H9 (cell line): ENCODE results near the gene MICAL3. TPM values are rescaled to one million over a fixed set of nuclear protein-coding genes. Genes with fewer than 3 reads are reported as not detected.

Source experiments
- DNase-seq: peaks from one replicate; pipeline ENCODE4 v3.0.0-alpha.2; 2017
- H2AFZ ChIP-seq: one replicate; pipeline ENCODE4 v1.6.1; 2013; ENCODE audit warnings: mild to moderate bottlenecking, low read length, control low read depth, moderate library complexity
- H2AK5ac ChIP-seq: 2 replicates; pipeline ENCODE4 v1.6.1; 2013; ENCODE audit warnings: low read length, control low read depth, mixed read lengths; ENCODE audit not compliant: insufficient read length
- H2BK120ac ChIP-seq: one replicate; pipeline ENCODE4 v1.6.1; 2013; ENCODE audit warnings: low read depth, mild to moderate bottlenecking, low read length, control low read depth, inconsistent platforms; ENCODE audit not compliant: poor library complexity, severe bottlenecking
- H2BK12ac ChIP-seq: 2 replicates; pipeline ENCODE4 v1.6.1; 2013; ENCODE audit warnings: low read length, control low read depth, mixed read lengths, low read depth; ENCODE audit not compliant: insufficient read length
- H2BK15ac ChIP-seq: 2 replicates; pipeline ENCODE4 v1.6.1; 2013; ENCODE audit warnings: low read depth, low read length, control low read depth
- H2BK20ac ChIP-seq: one replicate; pipeline ENCODE4 v1.6.1; 2013; ENCODE audit warnings: low read depth, mild to moderate bottlenecking, low read length, control low read depth, inconsistent platforms; ENCODE audit not compliant: poor library complexity, severe bottlenecking
- H2BK5ac ChIP-seq: 2 replicates; pipeline ENCODE4 v1.6.1; 2013; ENCODE audit warnings: low read length, control low read depth, mixed read lengths; ENCODE audit not compliant: insufficient read length
- H3K14ac ChIP-seq: 2 replicates; pipeline ENCODE4 v1.6.1; 2013; ENCODE audit warnings: low read length, control low read depth; ENCODE audit not compliant: insufficient read depth
- H3K18ac ChIP-seq: 2 replicates; pipeline ENCODE4 v1.6.1; 2013; ENCODE audit warnings: low read depth, mild to moderate bottlenecking, mixed read lengths, low read length, control low read depth; ENCODE audit not compliant: insufficient read length
- H3K23ac ChIP-seq: 2 replicates; pipeline ENCODE4 v1.6.1; 2013; ENCODE audit warnings: low read length, control low read depth, mixed read lengths, low read depth; ENCODE audit not compliant: insufficient read length
- H3K23me2 ChIP-seq: 2 replicates; pipeline ENCODE4 v1.6.1; 2013; ENCODE audit warnings: low read depth, mild to moderate bottlenecking, mixed read lengths, low read length, control low read depth; ENCODE audit not compliant: insufficient read length, poor library complexity, severe bottlenecking
- H3K27ac ChIP-seq: 2 replicates; pipeline ENCODE4 v1.5.1; 2013; ENCODE audit warnings: low read length, control low read depth, mixed read lengths, low read depth; ENCODE audit not compliant: insufficient read length
- H3K27me3 ChIP-seq: 2 replicates; pipeline ENCODE4 v1.6.1; 2013; ENCODE audit warnings: low read length, control low read depth, inconsistent platforms; ENCODE audit not compliant: insufficient read depth
- H3K4ac ChIP-seq: 2 replicates; pipeline ENCODE4 v1.6.1; 2013; ENCODE audit warnings: low read depth, mild to moderate bottlenecking, control low read depth, inconsistent platforms, low read length, moderate library complexity
- H3K4me1 ChIP-seq: 2 replicates; pipeline ENCODE4 v1.6.1; 2013; ENCODE audit warnings: low read length, control low read depth, inconsistent platforms; ENCODE audit not compliant: insufficient read depth
- H3K4me2 ChIP-seq: 2 replicates; pipeline ENCODE4 v1.6.1; 2013; ENCODE audit warnings: low read length, control low read depth, mixed read lengths; ENCODE audit not compliant: insufficient read length, insufficient read depth
- H3K56ac ChIP-seq: 2 replicates; pipeline ENCODE4 v1.6.1; 2013; ENCODE audit warnings: low read depth, mild to moderate bottlenecking, mixed read lengths, low read length, control low read depth; ENCODE audit not compliant: insufficient read length
- H3K79me1 ChIP-seq: 2 replicates; pipeline ENCODE4 v1.6.1; 2013; ENCODE audit warnings: low read depth, mild to moderate bottlenecking, moderate library complexity, low read length, control low read depth, inconsistent platforms; ENCODE audit not compliant: insufficient read depth, poor library complexity, severe bottlenecking
- H3K79me2 ChIP-seq: 2 replicates; pipeline ENCODE4 v1.6.1; 2013; ENCODE audit warnings: low read length, control low read depth, inconsistent platforms; ENCODE audit not compliant: insufficient read depth
- H3K9ac ChIP-seq: 2 replicates; pipeline ENCODE4 v1.6.1; 2013; ENCODE audit warnings: low read length, control low read depth, mixed read lengths; ENCODE audit not compliant: insufficient read length; ENCODE audit errors: extremely low read depth
- H3K9me3 ChIP-seq: one replicate; pipeline ENCODE4 v1.6.1; 2013; ENCODE audit warnings: low read depth, low read length, inconsistent platforms; ENCODE audit not compliant: control insufficient read depth
- H3T11ph ChIP-seq: one replicate; pipeline ENCODE4 v1.6.1; 2013; ENCODE audit warnings: mild to moderate bottlenecking, low read length, control low read depth, inconsistent platforms
- H4K20me1 ChIP-seq: one replicate; pipeline ENCODE4 v1.6.1; 2013; ENCODE audit not compliant: control insufficient read depth, insufficient read length, insufficient read depth
- H4K5ac ChIP-seq: 2 replicates; pipeline ENCODE4 v1.6.1; 2013; ENCODE audit warnings: low read depth, mild to moderate bottlenecking, mixed read lengths, low read length, control low read depth; ENCODE audit not compliant: insufficient read length
- H4K8ac ChIP-seq: replicated peaks from 2 replicates; pipeline ENCODE4 v1.6.1; 2013; ENCODE audit warnings: low read length, control low read depth, mixed read lengths, low read depth; ENCODE audit not compliant: insufficient read length
- H4K91ac ChIP-seq: 2 replicates; pipeline ENCODE4 v1.6.1; 2013; ENCODE audit warnings: low read depth, mild to moderate bottlenecking, moderate library complexity, mixed read lengths, low read length, control low read depth; ENCODE audit not compliant: insufficient read length
- H3K27ac Mint-ChIP-seq, 3 experiments: 2 replicates in 2 of 3; 3 replicates in 1 of 3; pipeline ENCODE4 v1.8.0; 2020 to 2021; ENCODE audit warnings: mixed read lengths in 3 of 3, mild to moderate bottlenecking in 1 of 3, moderate library complexity in 1 of 3
- H3K27me3 Mint-ChIP-seq: 2 replicates; pipeline ENCODE4 v1.8.0; 2021; ENCODE audit warnings: low read depth, mild to moderate bottlenecking, moderate library complexity, mixed read lengths
- H3K36me3 Mint-ChIP-seq, 3 experiments: 2 replicates in 2 of 3; 3 replicates in 1 of 3; pipeline ENCODE4 v1.8.0; 2020 to 2021; ENCODE audit warnings: low read depth in 3 of 3, mixed read lengths in 3 of 3; ENCODE audit not compliant: insufficient read depth in 1 of 3
- H3K4me1 Mint-ChIP-seq, 2 experiments: 2 replicates each; pipeline ENCODE4 v1.8.0; 2020; ENCODE audit warnings: mixed read lengths in 2 of 2
- H3K4me3 Mint-ChIP-seq, 2 experiments: 2 replicates in 1 of 2; 3 replicates in 1 of 2; pipeline ENCODE4 v1.8.0; 2020 to 2021; ENCODE audit warnings: mild to moderate bottlenecking in 2 of 2, mixed read lengths in 2 of 2, moderate library complexity in 1 of 2
- H3K9me3 Mint-ChIP-seq, 2 experiments: 2 replicates in 1 of 2; 3 replicates in 1 of 2; pipeline ENCODE4 v1.8.0; 2020; ENCODE audit warnings: mild to moderate bottlenecking in 2 of 2, mixed read lengths in 2 of 2, moderate library complexity in 1 of 2
- WGBS: extraction: QIAGEN DNeasy Blood & Tissue Kit; methylation state at CpG from one replicate; pipeline ENCODE4 v1.1.7; 2013; ENCODE audit warnings: missing lambda C conversion rate, low lambda C conversion rate, mixed read lengths; ENCODE audit not compliant: insufficient read length; ENCODE audit errors: extremely low coverage; 5-methylcytosine and 5-hydroxymethylcytosine counted together
- total RNA-seq: library from RNA; stranded (reverse); gene quantifications from 2 replicates; pipeline ENCODE4 v1.2.1, GENCODE V29; 2021
- TF ChIP-seq, protein P1 (sequence below): fragments of 200-600 bp; sonication (generic); conservative IDR thresholded peaks from 3 replicates; pipeline ENCODE4 v1.8.0; 2021; ENCODE audit warnings: antibody characterized with exemption, mild to moderate bottlenecking

The MICAL3 gene
- total RNA-seq, 1 experiment from 2014 or later: 50.2 TPM

DNA sequence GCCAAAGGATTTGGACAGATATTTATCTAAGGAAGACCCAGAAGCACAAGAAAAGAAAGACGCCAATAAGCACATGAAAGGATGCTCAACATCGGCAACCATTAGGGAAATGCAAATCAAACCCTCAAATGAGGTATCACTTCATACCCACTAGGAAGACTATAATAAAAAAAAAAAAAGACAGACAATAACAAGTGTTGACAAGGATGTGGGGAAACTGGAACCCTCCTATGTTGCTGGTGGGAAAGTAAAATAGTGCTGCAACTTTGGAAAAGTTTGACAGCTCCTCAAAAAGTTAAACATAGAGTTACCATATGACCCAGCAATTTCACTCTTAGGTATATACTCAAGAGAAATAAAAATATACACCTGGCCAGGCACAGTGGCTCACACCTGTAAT, 47.0 kb downstream of the MICAL3 start:
- H3K4me1 ChIP-seq: peaks cover 2% of the 10 kb centered on the region; the same call in 1 of the 2 replicates
- H2BK20ac ChIP-seq: no peak overlapping the region
- no peak overlapping the region for H4K8ac ChIP-seq
- peaks cover 5% of the 10 kb centered on the region for H3K79me1 ChIP-seq
- H3K27ac Mint-ChIP-seq: no peak overlapping the region
- H3K23ac ChIP-seq: no peak overlapping the region
- no peaks in the 10 kb centered on the region for H3K23me2 ChIP-seq
- H3K27ac ChIP-seq: no peak overlapping the region
- H3K27me3 Mint-ChIP-seq: no peaks in the 10 kb centered on the region; the same call in 1 of the 2 replicates
- no peak overlapping the region for H3K9ac ChIP-seq
- TF ChIP-seq, protein P1, sequence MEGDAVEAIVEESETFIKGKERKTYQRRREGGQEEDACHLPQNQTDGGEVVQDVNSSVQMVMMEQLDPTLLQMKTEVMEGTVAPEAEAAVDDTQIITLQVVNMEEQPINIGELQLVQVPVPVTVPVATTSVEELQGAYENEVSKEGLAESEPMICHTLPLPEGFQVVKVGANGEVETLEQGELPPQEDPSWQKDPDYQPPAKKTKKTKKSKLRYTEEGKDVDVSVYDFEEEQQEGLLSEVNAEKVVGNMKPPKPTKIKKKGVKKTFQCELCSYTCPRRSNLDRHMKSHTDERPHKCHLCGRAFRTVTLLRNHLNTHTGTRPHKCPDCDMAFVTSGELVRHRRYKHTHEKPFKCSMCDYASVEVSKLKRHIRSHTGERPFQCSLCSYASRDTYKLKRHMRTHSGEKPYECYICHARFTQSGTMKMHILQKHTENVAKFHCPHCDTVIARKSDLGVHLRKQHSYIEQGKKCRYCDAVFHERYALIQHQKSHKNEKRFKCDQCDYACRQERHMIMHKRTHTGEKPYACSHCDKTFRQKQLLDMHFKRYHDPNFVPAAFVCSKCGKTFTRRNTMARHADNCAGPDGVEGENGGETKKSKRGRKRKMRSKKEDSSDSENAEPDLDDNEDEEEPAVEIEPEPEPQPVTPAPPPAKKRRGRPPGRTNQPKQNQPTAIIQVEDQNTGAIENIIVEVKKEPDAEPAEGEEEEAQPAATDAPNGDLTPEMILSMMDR: no peak
- H2AFZ ChIP-seq: no peak overlapping the region
- no peak overlapping the region for H4K5ac ChIP-seq
- no peak overlapping the region for H3K18ac ChIP-seq
- no peak overlapping the region for H3K14ac ChIP-seq
- no peak overlapping the region for H3K4ac ChIP-seq
- H3K56ac ChIP-seq: no peak overlapping the region
- no peak overlapping the region for H3K4me3 Mint-ChIP-seq
- peaks cover 32 to 46% of the 10 kb centered on the region in 2 experiments for H3K4me1 Mint-ChIP-seq
- H3K36me3 Mint-ChIP-seq: peaks cover 3 to 4% (median 3%) of the 10 kb centered on the region in 3 experiments; a peak in 3 of 7 replicates
- H2BK5ac ChIP-seq: no peak overlapping the region
- no peak overlapping the region for H2AK5ac ChIP-seq
- no peak overlapping the region for H2BK12ac ChIP-seq
- peaks cover 3 to 6% of the 10 kb centered on the region in 2 experiments; a peak in 3 of 5 replicates for H3K9me3 Mint-ChIP-seq
- H3K4me2 ChIP-seq: no peak overlapping the region
- H3T11ph ChIP-seq: no peak overlapping the region
- DNase-seq: no peak
- H3K9me3 ChIP-seq: no peaks in the 10 kb centered on the region
- H2BK15ac ChIP-seq: no peak overlapping the region
- H3K27me3 ChIP-seq: no peaks in the 10 kb centered on the region
- H3K79me2 ChIP-seq: peaks cover 6% of the 10 kb centered on the region; the same call in 1 of the 2 replicates
- H2BK120ac ChIP-seq: no peak overlapping the region
- no peaks in the 10 kb centered on the region for H4K20me1 ChIP-seq
- WGBS: no CpG with 5 or more reads among the region's 2 CpGs
- H4K91ac ChIP-seq: no peak overlapping the region
